OCI-LY7 (cell line): ENCODE measurements around the gene CTNNA2. TPM values are rescaled to one million over a fixed set of nuclear protein-coding genes. Genes with fewer than 3 reads are reported as not detected.

Experiments used
- BruUV-seq: library from RNA; stranded (reverse); fragments of 400-500 nt; replicated peaks from 2 replicates; lab custom pipeline; 2021; lab: Mats Ljungman, UMichigan
- CTCF ChIA-PET: fragments of 300-600 bp; sonication (Branson Sonifier 250); formaldehyde crosslinking; loops from one replicate; lab custom pipeline; 2022; ENCODE audit warnings: antibody characterized with exemption; ENCODE audit not compliant: unreplicated experiment; lab: Charles Lee
- POLR2A ChIA-PET: fragments of 300-600 bp; sonication (Branson Sonifier 250); formaldehyde crosslinking; loops from one replicate; lab custom pipeline; 2022; ENCODE audit warnings: antibody characterized with exemption; lab: Charles Lee
- DNase-seq: peaks from one replicate; pipeline ENCODE4 v3.0.0-alpha.2; 2015; ENCODE audit warnings: low spot score
- H2AFZ ChIP-seq: fragments of 200-600 bp; sonication (generic), shearing (Covaris generic); 2 replicates; pipeline ENCODE4 v1.6.1; 2014; ENCODE audit warnings: mild to moderate bottlenecking, antibody characterized with exemption, low read length, moderate library complexity
- H3K27ac ChIP-seq: fragments of 200-600 bp; sonication (generic); 2 replicates; pipeline ENCODE4 v1.5.1; 2014; ENCODE audit warnings: mixed run types, low read depth, mild to moderate bottlenecking, moderate library complexity, low read length, inconsistent platforms; ENCODE audit not compliant: poor library complexity, severe bottlenecking
- H3K36me3 ChIP-seq: fragments of 200-600 bp; sonication (generic); 2 replicates; pipeline ENCODE4 v1.6.1; 2014; ENCODE audit warnings: mild to moderate bottlenecking, antibody characterized with exemption, low read length, moderate library complexity, mixed read lengths; ENCODE audit not compliant: insufficient read depth
- H3K4me1 ChIP-seq: fragments of 200-600 bp; sonication (generic); 2 replicates; pipeline ENCODE4 v1.5.1; 2014; ENCODE audit warnings: mild to moderate bottlenecking, low read length; ENCODE audit not compliant: insufficient read depth, poor library complexity, severe bottlenecking
- H3K4me2 ChIP-seq: fragments of 200-600 bp; sonication (generic); 2 replicates; pipeline ENCODE4 v1.6.1; 2014; ENCODE audit warnings: mild to moderate bottlenecking, low read length
- H3K4me3 ChIP-seq: fragments of 200-600 bp; sonication (generic); 2 replicates; pipeline ENCODE4 v1.5.1; 2014; ENCODE audit warnings: mild to moderate bottlenecking, low read depth, low read length; ENCODE audit not compliant: poor library complexity, severe bottlenecking
- H3K79me2 ChIP-seq: fragments of 200-600 bp; sonication (generic); 2 replicates; pipeline ENCODE4 v1.6.1; 2016; ENCODE audit warnings: low read depth, mild to moderate bottlenecking, low read length, moderate library complexity, mixed read lengths; ENCODE audit not compliant: insufficient read depth
- H3K9me2 ChIP-seq: fragments of 200-600 bp; sonication (generic); 2 replicates; pipeline ENCODE4 v1.6.1; 2016; ENCODE audit warnings: mild to moderate bottlenecking, low read length, mixed read lengths; ENCODE audit not compliant: insufficient read depth
- H3K9me3 ChIP-seq: fragments of 200-600 bp; sonication (generic); 2 replicates; pipeline ENCODE4 v1.6.1; 2014; ENCODE audit warnings: mild to moderate bottlenecking, mixed run types, low read length, mixed read lengths
- H4K20me1 ChIP-seq: fragments of 200-600 bp; sonication (generic); 2 replicates; pipeline ENCODE4 v1.6.1; 2014; ENCODE audit warnings: mild to moderate bottlenecking, antibody characterized with exemption, low read length, moderate library complexity, mixed read lengths; ENCODE audit not compliant: insufficient read depth
- CTCF ChIP-seq: fragments of 200-600 bp; sonication (generic); conservative IDR thresholded peaks from 2 replicates; pipeline ENCODE4 v1.5.1; 2014; ENCODE audit warnings: mild to moderate bottlenecking, antibody characterized with exemption, low read length, moderate library complexity, mixed read lengths
- EZH2phosphoT487 ChIP-seq: fragments of 200-600 bp; sonication (generic); IDR thresholded peaks from 2 replicates; pipeline ENCODE4 v1.6.1; 2018; ENCODE audit warnings: low read depth, borderline replicate concordance, mild to moderate bottlenecking, mixed run types, antibody characterized with exemption, low read length, moderate library complexity, mixed read lengths
- intact Hi-C: fragments of 100-400 bp; cut with micrococcal nuclease; formaldehyde crosslinking; loops from one replicate; pipeline ENCODE4 v1.10.0; 2022; ENCODE audit not compliant: unreplicated experiment
- total RNA-seq, 2 experiments: library from RNA; depleted of rRNA in 1 of 2; stranded (reverse); fragments of >200 nt in 1 of 2; shearing (Covaris generic) in 1 of 2; gene quantifications; 2 replicates each; pipeline ENCODE4 v1.2.3, GENCODE V29; 2014 to 2022

Gene CTNNA2
- total RNA-seq, 2 experiments from 2014 or later: 0.19 to 2.7 TPM

- no TSS peak for BruUV-seq
- Histone ChIP-seq H4K20me1 (no peaks in the 10 kb centered on the region), H3K4me2 (no peak overlapping the region), H3K9me2 (no peaks in the 10 kb centered on the region), H2AFZ (no peak overlapping the region), H3K36me3 (no peaks in the 10 kb centered on the region), H3K79me2 (no peaks in the 10 kb centered on the region), H3K9me3 (no peaks in the 10 kb centered on the region), H3K4me3 (no peak overlapping the region), H3K27ac (no peak overlapping the region), H3K4me1 (no peaks in the 10 kb centered on the region)
- intact Hi-C loops: no loop called here
- ChIA-PET POLR2A (no interaction called here), CTCF (no interaction called here)
- TF ChIP-seq CTCF (no peak), EZH2phosphoT487 (no peak)
- no peak for DNase-seq
Observed at GRCh38 chr2:80012061-80012460, 499.2 kb downstream of the CTNNA2 start.

GRCh38 chr2:80014637-80015036 is 501.8 kb downstream of the CTNNA2 start:
- H3K4me1 ChIP-seq: no peaks in the 10 kb centered on the region
- no peaks in the 10 kb centered on the region for H4K20me1 ChIP-seq
- intact Hi-C loops: no loop called here
- no peaks in the 10 kb centered on the region for H3K36me3 ChIP-seq
- no peaks in the 10 kb centered on the region for H3K79me2 ChIP-seq
- ChIA-PET CTCF (no interaction called here), POLR2A (no interaction called here)
- TF ChIP-seq EZH2phosphoT487 (no peak), CTCF (no peak)
- H3K27ac ChIP-seq: no peak overlapping the region
- no peaks in the 10 kb centered on the region for H3K9me2 ChIP-seq
- H3K4me2 ChIP-seq: no peak overlapping the region
- no TSS peak for BruUV-seq
- H2AFZ ChIP-seq: no peak overlapping the region
- no peak overlapping the region for H3K4me3 ChIP-seq
- no peaks in the 10 kb centered on the region for H3K9me3 ChIP-seq
- no peak for DNase-seq

- Histone ChIP-seq H4K20me1 (no peaks in the 10 kb centered on the region), H3K79me2 (no peaks in the 10 kb centered on the region), H3K27ac (no peak overlapping the region), H3K9me2 (no peaks in the 10 kb centered on the region), H3K36me3 (no peaks in the 10 kb centered on the region), H3K4me3 (no peak overlapping the region), H3K4me1 (no peaks in the 10 kb centered on the region), H2AFZ (no peak overlapping the region), H3K4me2 (no peak overlapping the region), H3K9me3 (no peaks in the 10 kb centered on the region)
- BruUV-seq: no TSS peak
- no peak for DNase-seq
- intact Hi-C loops: no loop called here
- TF ChIP-seq CTCF: no peak
- no peak for TF ChIP-seq EZH2phosphoT487
- POLR2A ChIA-PET: no interaction called here
- CTCF ChIA-PET: no interaction called here
Observed at GRCh38 chr2:80016171-80016570, 503.3 kb downstream of the CTNNA2 start.
